ENCODE results near the gene ADAM33.

DNA sequence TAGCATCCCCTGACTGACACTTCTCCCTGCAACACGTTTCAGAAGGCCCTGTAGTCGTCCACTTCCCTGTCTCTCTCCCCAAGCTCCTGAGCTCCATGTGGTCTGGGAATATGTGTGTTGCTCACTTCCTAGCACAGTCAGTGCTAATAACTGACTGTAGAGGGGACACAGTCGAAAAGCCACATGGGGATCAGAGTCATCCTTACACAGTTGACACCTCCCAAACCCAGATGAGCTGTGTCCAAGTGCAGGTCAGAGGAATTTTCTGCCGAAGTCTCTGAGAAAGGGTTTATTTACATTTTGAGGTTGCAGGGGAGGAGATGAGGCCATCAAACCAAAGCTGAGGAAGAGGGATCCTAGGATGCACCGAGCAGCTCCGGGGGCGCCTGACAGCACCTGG lies 3.5 kb upstream of the ADAM33 start:
- TF ChIP-seq, protein P1, sequence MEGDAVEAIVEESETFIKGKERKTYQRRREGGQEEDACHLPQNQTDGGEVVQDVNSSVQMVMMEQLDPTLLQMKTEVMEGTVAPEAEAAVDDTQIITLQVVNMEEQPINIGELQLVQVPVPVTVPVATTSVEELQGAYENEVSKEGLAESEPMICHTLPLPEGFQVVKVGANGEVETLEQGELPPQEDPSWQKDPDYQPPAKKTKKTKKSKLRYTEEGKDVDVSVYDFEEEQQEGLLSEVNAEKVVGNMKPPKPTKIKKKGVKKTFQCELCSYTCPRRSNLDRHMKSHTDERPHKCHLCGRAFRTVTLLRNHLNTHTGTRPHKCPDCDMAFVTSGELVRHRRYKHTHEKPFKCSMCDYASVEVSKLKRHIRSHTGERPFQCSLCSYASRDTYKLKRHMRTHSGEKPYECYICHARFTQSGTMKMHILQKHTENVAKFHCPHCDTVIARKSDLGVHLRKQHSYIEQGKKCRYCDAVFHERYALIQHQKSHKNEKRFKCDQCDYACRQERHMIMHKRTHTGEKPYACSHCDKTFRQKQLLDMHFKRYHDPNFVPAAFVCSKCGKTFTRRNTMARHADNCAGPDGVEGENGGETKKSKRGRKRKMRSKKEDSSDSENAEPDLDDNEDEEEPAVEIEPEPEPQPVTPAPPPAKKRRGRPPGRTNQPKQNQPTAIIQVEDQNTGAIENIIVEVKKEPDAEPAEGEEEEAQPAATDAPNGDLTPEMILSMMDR (IDR thresholded peaks at IDR 0.05; ENCODE audit: poor library complexity, severe bottlenecking): no peak
- TF ChIP-seq POLR2AphosphoS5 (IDR thresholded peaks at IDR 0.05) (no peak), EZH2 (IDR thresholded peaks at IDR 0.05; ENCODE audit: borderline replicate concordance, insufficient read depth, low read length, poor library complexity, severe bottlenecking) (no peak)
